HL-60 (cell line): ENCODE data around the gene FNDC3B.

Experiments
- DNase-seq, 2 experiments: peaks; one replicate each; pipeline ENCODE4 v3.0.0-alpha.2; 2010 to 2020; ENCODE audit warnings: low read depth in 1 of 2, low spot score in 1 of 2
- H3K27ac ChIP-seq: fragments of 250-450 bp; sonication (Bioruptor Pico); replicated peaks from 2 replicates; pipeline ENCODE4 v1.5.1; 2020; ENCODE audit warnings: mild to moderate bottlenecking, moderate library complexity
- H3K27me3 ChIP-seq: fragments of 250-450 bp; sonication (Bioruptor Pico); 2 replicates; pipeline ENCODE4 v1.5.1; 2021; ENCODE audit warnings: mild to moderate bottlenecking, moderate library complexity; ENCODE audit not compliant: insufficient read depth, poor library complexity, severe bottlenecking
- H3K4me3 ChIP-seq: replicated peaks from 2 replicates; pipeline ENCODE4 v1.5.1; 2011; ENCODE audit warnings: mild to moderate bottlenecking, control low read depth, low read length; ENCODE audit not compliant: insufficient read depth
- CTCF ChIP-seq: IDR thresholded peaks from one replicate; pipeline ENCODE4 v1.5.1; 2011; ENCODE audit warnings: low read length, control low read depth, inconsistent platforms; ENCODE audit not compliant: insufficient read depth
- GABPA ChIP-seq: IDR thresholded peaks from 2 replicates; pipeline ENCODE4 v1.6.1; 2012; ENCODE audit warnings: low read depth
- POLR2AphosphoS5 ChIP-seq: IDR thresholded peaks from 2 replicates; pipeline ENCODE4 v1.6.1; 2012; ENCODE audit warnings: low read depth
- REST ChIP-seq: IDR thresholded peaks from 2 replicates; pipeline ENCODE4 v1.6.1; 2012; ENCODE audit warnings: low read depth; ENCODE audit not compliant: insufficient replicate concordance
- SPI1 ChIP-seq: IDR thresholded peaks from 2 replicates; pipeline ENCODE4 v1.6.1; 2012; ENCODE audit warnings: low read depth, mild to moderate bottlenecking, borderline replicate concordance

Gene FNDC3B

DNA sequence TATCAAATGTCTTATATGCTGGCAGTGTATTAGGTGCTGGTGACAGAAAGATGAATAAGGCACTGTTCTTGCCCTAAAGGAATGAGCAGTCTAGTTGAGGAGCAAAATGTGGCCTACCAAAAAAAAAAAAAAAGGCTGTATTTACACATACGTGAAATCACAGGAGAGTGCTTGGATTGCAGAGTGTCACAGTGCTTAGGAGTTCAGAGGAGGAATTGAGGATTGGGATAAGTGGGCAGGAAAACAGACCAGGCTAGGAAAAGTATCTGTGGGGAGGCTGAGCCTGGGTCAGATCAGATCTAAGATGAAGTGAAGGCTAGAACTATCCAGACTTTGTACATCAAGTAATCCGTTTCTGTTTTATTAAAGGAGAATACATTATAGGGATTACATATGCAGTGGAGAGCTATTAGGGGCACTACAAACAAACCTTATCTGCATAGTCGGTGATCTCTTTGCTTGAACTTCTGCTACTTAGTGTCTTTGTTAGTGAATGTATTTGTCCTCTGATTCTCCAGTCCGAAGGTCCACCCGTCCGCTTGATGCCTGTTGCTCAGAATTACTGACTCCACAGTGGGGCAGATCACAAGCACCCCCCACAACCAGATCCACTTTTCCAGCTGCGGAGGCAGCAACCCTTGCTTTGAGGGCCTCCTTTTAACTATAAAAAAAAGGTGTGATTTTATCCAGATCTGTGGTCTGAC lies 80.0 kb downstream of the FNDC3B start:
- TF ChIP-seq GABPA (no peak), REST (no peak), SPI1 (no peak)
- no peak for DNase-seq
- Histone ChIP-seq H3K27me3 (no peaks in the 10 kb centered on the region), H3K27ac (no peak overlapping the region), H3K4me3 (no peak overlapping the region)

- DNase-seq: no peak
- H3K27ac ChIP-seq: no peak overlapping the region
- no peak overlapping the region for H3K4me3 ChIP-seq
- TF ChIP-seq REST (no peak), GABPA (no peak), SPI1 (no peak), POLR2AphosphoS5 (no peak), CTCF (no peak)
- H3K27me3 ChIP-seq: no peaks in the 10 kb centered on the region
Observed at GRCh38 chr3:172120912-172121311, 81.5 kb downstream of the FNDC3B start.

- H3K27me3 ChIP-seq: no peaks in the 10 kb centered on the region
- TF ChIP-seq SPI1 (no peak), CTCF (no peak), GABPA (no peak), REST (no peak), POLR2AphosphoS5 (no peak)
- no peak overlapping the region for H3K4me3 ChIP-seq
- DNase-seq: no peak
- H3K27ac ChIP-seq: no peak overlapping the region
Observed at GRCh38 chr3:172121981-172122380, 82.6 kb downstream of the FNDC3B start.
